SK-N-MC (cell line): ENCODE measurements around the gene ATXN1.

Experiments
- DNase-seq: peaks from one replicate; pipeline ENCODE4 v3.0.0-alpha.2; 2011; ENCODE audit warnings: low read depth, low spot score
- H3K27ac ChIP-seq: fragments of 200-600 bp; sonication (generic); 2 replicates; pipeline ENCODE4 v1.5.1; 2016; ENCODE audit warnings: mixed run types
- H3K36me3 ChIP-seq: fragments of 200-600 bp; sonication (generic); 2 replicates; pipeline ENCODE4 v1.6.1; 2017; ENCODE audit warnings: antibody characterized with exemption, low read length, mixed read lengths; ENCODE audit not compliant: insufficient read depth
- H3K4me3 ChIP-seq: fragments of 200-600 bp; sonication (generic); 2 replicates; pipeline ENCODE4 v1.5.1; 2016
- H3K9ac ChIP-seq: fragments of 200-600 bp; sonication (generic); 2 replicates; pipeline ENCODE4 v1.8.0; 2017; ENCODE audit warnings: mixed run types, mixed read lengths; ENCODE audit not compliant: insufficient read length
- H3K9me3 ChIP-seq: fragments of 200-600 bp; sonication (generic); 2 replicates; pipeline ENCODE4 v1.6.1; 2017; ENCODE audit warnings: low read depth, mild to moderate bottlenecking, antibody characterized with exemption, low read length, moderate library complexity, mixed read lengths
- EZH2 ChIP-seq: fragments of 200-600 bp; sonication (generic); IDR thresholded peaks from one replicate; pipeline ENCODE4 v1.6.1; 2017; ENCODE audit warnings: antibody characterized with exemption
- FOXP2 ChIP-seq: optimal IDR thresholded peaks from 2 replicates; pipeline ENCODE3; 2011; ENCODE audit warnings: mild to moderate bottlenecking, moderate library complexity; ENCODE audit not compliant: insufficient read depth; ENCODE audit errors: extremely low read length, control extremely low read depth
- POLR2AphosphoS5 ChIP-seq: IDR thresholded peaks from 2 replicates; pipeline ENCODE4 v1.6.1; 2012; ENCODE audit warnings: mild to moderate bottlenecking, low read depth, low read length, borderline replicate concordance

ATXN1 gene

GRCh38 chr6:16258709-16259075 lies 502.6 kb downstream of the ATXN1 start:
- no peak overlapping the region for H3K9ac ChIP-seq
- no peaks in the 10 kb centered on the region for H3K9me3 ChIP-seq
- DNase-seq = no peak
- no peak overlapping the region for H3K27ac ChIP-seq
- no peak overlapping the region for H3K4me3 ChIP-seq
- TF ChIP-seq EZH2 = no peak
- no peak for TF ChIP-seq FOXP2
- no peak for TF ChIP-seq POLR2AphosphoS5
- H3K36me3 ChIP-seq = no peaks in the 10 kb centered on the region

- H3K27ac ChIP-seq = no peak overlapping the region
- no peaks in the 10 kb centered on the region for H3K36me3 ChIP-seq
- no peak overlapping the region for H3K9ac ChIP-seq
- no peaks in the 10 kb centered on the region for H3K9me3 ChIP-seq
- no peak overlapping the region for H3K4me3 ChIP-seq
- TF ChIP-seq POLR2AphosphoS5 (no peak), FOXP2 (no peak), EZH2 (no peak)
- no peak for DNase-seq
Observed at GRCh38 chr6:16257999-16258708, 503.1 kb downstream of the ATXN1 start.

- Histone ChIP-seq H3K36me3 (no peaks in the 10 kb centered on the region), H3K4me3 (no peak overlapping the region), H3K9me3 (no peaks in the 10 kb centered on the region), H3K27ac (no peak overlapping the region), H3K9ac (no peak overlapping the region)
- no peak for DNase-seq
- no peak for TF ChIP-seq EZH2
- TF ChIP-seq POLR2AphosphoS5 = no peak
- TF ChIP-seq FOXP2 = no peak
Observed at GRCh38 chr6:16256781-16257180, 504.5 kb downstream of the ATXN1 start.

- DNase-seq = no peak
- Histone ChIP-seq H3K27ac (no peak overlapping the region), H3K4me3 (no peak overlapping the region), H3K9ac (no peak overlapping the region), H3K9me3 (no peaks in the 10 kb centered on the region), H3K36me3 (no peaks in the 10 kb centered on the region)
- TF ChIP-seq POLR2AphosphoS5 (no peak), FOXP2 (no peak), EZH2 (no peak)
Observed at GRCh38 chr6:16254535-16254934, 506.7 kb downstream of the ATXN1 start.

GRCh38 chr6:16253399-16254144 lies 507.7 kb downstream of the ATXN1 start:
- Histone ChIP-seq H3K4me3 (no peak overlapping the region), H3K27ac (no peak overlapping the region), H3K9me3 (no peaks in the 10 kb centered on the region), H3K9ac (no peak overlapping the region), H3K36me3 (no peaks in the 10 kb centered on the region)
- DNase-seq = no peak
- no peak for TF ChIP-seq EZH2
- no peak for TF ChIP-seq FOXP2
- no peak for TF ChIP-seq POLR2AphosphoS5

- no peak for DNase-seq
- H3K36me3 ChIP-seq = no peaks in the 10 kb centered on the region
- H3K4me3 ChIP-seq = no peak overlapping the region
- no peaks in the 10 kb centered on the region for H3K9me3 ChIP-seq
- no peak overlapping the region for H3K27ac ChIP-seq
- TF ChIP-seq EZH2 (no peak), POLR2AphosphoS5 (no peak), FOXP2 (no peak)
- H3K9ac ChIP-seq = no peak overlapping the region
Observed at GRCh38 chr6:16252686-16253299, 508.5 kb downstream of the ATXN1 start.

- no peak for DNase-seq
- no peak overlapping the region for H3K4me3 ChIP-seq
- no peak overlapping the region for H3K9ac ChIP-seq
- H3K27ac ChIP-seq = no peak overlapping the region
- TF ChIP-seq EZH2 (no peak), FOXP2 (no peak), POLR2AphosphoS5 (no peak)
- no peaks in the 10 kb centered on the region for H3K36me3 ChIP-seq
- H3K9me3 ChIP-seq = no peaks in the 10 kb centered on the region
Observed at GRCh38 chr6:16251706-16252105, 509.6 kb downstream of the ATXN1 start.

GRCh38 chr6:16249971-16250370 lies 511.3 kb downstream of the ATXN1 start:
- Histone ChIP-seq H3K9me3 (no peaks in the 10 kb centered on the region), H3K27ac (no peak overlapping the region), H3K36me3 (no peaks in the 10 kb centered on the region), H3K4me3 (no peak overlapping the region), H3K9ac (no peak overlapping the region)
- no peak for DNase-seq
- TF ChIP-seq EZH2 = no peak
- no peak for TF ChIP-seq POLR2AphosphoS5
- TF ChIP-seq FOXP2 = no peak
